ENCODE measurements around the gene CYBA. TPM values are rescaled to one million over a fixed set of nuclear protein-coding genes. Genes with fewer than 3 reads are reported as not detected.

The CYBA gene
- total RNA-seq, 2 experiments from 2014 or later = 359 to 601 TPM

- ChIA-PET CTCF (ENCODE audit: unreplicated experiment) (interaction anchor here (0.7 kb wide), 1 partner anchor 20 kb away, joined by 4 read pairs; no protein-coding TSS in a partner anchor), POLR2A (interaction anchor here (1.8 kb wide), 1 partner anchor 17 kb away, joined by 11 read pairs; no protein-coding TSS in a partner anchor)
- peak; percentile 99 for DNase-seq (ENCODE audit: low spot score)
- no peaks in the 10 kb centered on the region for H3K9me3 ChIP-seq (ENCODE audit: low read length)
- TF ChIP-seq EZH2phosphoT487 (IDR thresholded peaks at IDR 0.05; ENCODE audit: borderline replicate concordance, low read depth, low read length) (no peak), CTCF (conservative IDR thresholded peaks at IDR 0.05; ENCODE audit: low read length) (no peak)
- TSS peak; percentile 36 for BruUV-seq (replicated peaks)
- H4K20me1 ChIP-seq (ENCODE audit: insufficient read depth, low read length) = no peaks in the 10 kb centered on the region
- peak overlapping the region; percentile 94 for H3K27ac ChIP-seq (ENCODE audit: low read depth, low read length, poor library complexity, severe bottlenecking)
- intact Hi-C loops (cut with micrococcal nuclease; ENCODE audit: unreplicated experiment) = loop anchor here (1.0 kb wide), 3 partner anchors 19 to 48 kb away; partner anchors contain the start of gene MVD
- H3K4me3 ChIP-seq (ENCODE audit: low read depth, low read length, poor library complexity, severe bottlenecking) = peak overlapping the region; percentile 56
- H3K4me2 ChIP-seq (ENCODE audit: low read length) = peak overlapping the region; percentile 76
- no peaks in the 10 kb centered on the region for H3K36me3 ChIP-seq (ENCODE audit: insufficient read depth, low read length)
- H3K4me1 ChIP-seq (ENCODE audit: insufficient read depth, low read length, poor library complexity, severe bottlenecking) = peaks cover 63% of the 10 kb centered on the region
- H2AFZ ChIP-seq (ENCODE audit: low read length) = peak overlapping the region; percentile 53; the same call in 1 of the 2 replicates
- H3K79me2 ChIP-seq (ENCODE audit: insufficient read depth, low read depth, low read length) = no peaks in the 10 kb centered on the region
- no peaks in the 10 kb centered on the region for H3K9me2 ChIP-seq (ENCODE audit: insufficient read depth, low read length)
These were observed 31.0 kb upstream of the CYBA start for GRCh38 chr16:88681709-88682451.

GRCh38 chr16:88681084-88681680 is 30.3 kb upstream of the CYBA start:
- H3K36me3 ChIP-seq (ENCODE audit: insufficient read depth, low read length) = 0 out of 2 replicates have a peak, but pooled peaks cover under 1% of the 10 kb centered on the region
- no peak for TF ChIP-seq EZH2phosphoT487 (IDR thresholded peaks at IDR 0.05; ENCODE audit: borderline replicate concordance, low read depth, low read length)
- TF ChIP-seq CTCF (conservative IDR thresholded peaks at IDR 0.05; ENCODE audit: low read length) = peak; percentile 84
- no peaks in the 10 kb centered on the region for H3K9me3 ChIP-seq (ENCODE audit: low read length)
- no peaks in the 10 kb centered on the region for H4K20me1 ChIP-seq (ENCODE audit: insufficient read depth, low read length)
- peak overlapping the region; percentile 12; the same call in 1 of the 2 replicates for H2AFZ ChIP-seq (ENCODE audit: low read length)
- peak overlapping the region; percentile 94 for H3K27ac ChIP-seq (ENCODE audit: low read depth, low read length, poor library complexity, severe bottlenecking)
- ChIA-PET POLR2A (interaction anchor here (1.8 kb wide), 1 partner anchor 16 kb away, joined by 11 read pairs; no protein-coding TSS in a partner anchor), CTCF (ENCODE audit: unreplicated experiment) (interaction anchor here (0.7 kb wide), 1 partner anchor 21 kb away, joined by 4 read pairs; no protein-coding TSS in a partner anchor)
- peaks cover 59% of the 10 kb centered on the region for H3K4me1 ChIP-seq (ENCODE audit: insufficient read depth, low read length, poor library complexity, severe bottlenecking)
- intact Hi-C loops (cut with micrococcal nuclease; ENCODE audit: unreplicated experiment) = loop anchor here (1.0 kb wide), 3 partner anchors 18 to 47 kb away; partner anchors contain the start of gene MVD
- no peaks in the 10 kb centered on the region for H3K79me2 ChIP-seq (ENCODE audit: insufficient read depth, low read depth, low read length)
- no TSS peak for BruUV-seq (replicated peaks)
- H3K9me2 ChIP-seq (ENCODE audit: insufficient read depth, low read length) = no peaks in the 10 kb centered on the region
- peak overlapping the region; percentile 76 for H3K4me2 ChIP-seq (ENCODE audit: low read length)
- peak; percentile 93 for DNase-seq (ENCODE audit: low spot score)
- H3K4me3 ChIP-seq (ENCODE audit: low read depth, low read length, poor library complexity, severe bottlenecking) = peak overlapping the region; percentile 56
